ENCODE results near the gene MRNIP. TPM values are rescaled to one million over a fixed set of nuclear protein-coding genes. Genes with fewer than 3 reads are reported as not detected.

Gene MRNIP
- total RNA-seq, 1 donor from 2014 or later, result 60.2 TPM

DNA sequence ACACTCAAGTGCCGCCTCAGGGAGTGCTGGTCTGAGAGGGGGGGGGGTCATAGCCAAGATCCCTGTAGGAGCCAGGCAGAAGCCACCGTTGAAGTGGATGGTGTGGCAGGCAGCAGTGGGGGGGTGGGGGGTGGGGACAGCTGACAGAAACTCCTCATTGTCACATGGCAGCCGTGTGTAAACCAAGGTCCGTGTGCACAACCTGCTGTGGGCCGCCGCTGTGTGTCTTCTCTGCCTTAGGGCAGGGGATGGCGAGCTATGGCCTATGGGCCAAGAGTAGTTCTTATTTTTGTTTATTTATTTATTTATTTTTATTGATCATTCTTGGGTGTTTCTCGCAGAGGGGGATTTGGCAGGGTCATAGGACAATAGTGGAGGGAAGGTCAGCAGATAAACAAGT is 24.5 kb downstream of the MRNIP start:
- H3K4me3 Mint-ChIP-seq (ENCODE audit: unreplicated experiment), result no peak overlapping the region
- H3K27me3 Mint-ChIP-seq (ENCODE audit: unreplicated experiment), result peaks cover 6% of the 10 kb centered on the region
- no peaks in the 10 kb centered on the region for H3K4me1 Mint-ChIP-seq (ENCODE audit: low read depth, unreplicated experiment)
- peaks cover 39% of the 10 kb centered on the region for H3K36me3 Mint-ChIP-seq (ENCODE audit: unreplicated experiment)
- DNase-seq, result no peak
- peak overlapping the region; percentile 69 for H3K27ac Mint-ChIP-seq (ENCODE audit: unreplicated experiment)
- H3K9me3 Mint-ChIP-seq (ENCODE audit: unreplicated experiment), result peaks cover 14% of the 10 kb centered on the region
- TF ChIP-seq, protein P1, sequence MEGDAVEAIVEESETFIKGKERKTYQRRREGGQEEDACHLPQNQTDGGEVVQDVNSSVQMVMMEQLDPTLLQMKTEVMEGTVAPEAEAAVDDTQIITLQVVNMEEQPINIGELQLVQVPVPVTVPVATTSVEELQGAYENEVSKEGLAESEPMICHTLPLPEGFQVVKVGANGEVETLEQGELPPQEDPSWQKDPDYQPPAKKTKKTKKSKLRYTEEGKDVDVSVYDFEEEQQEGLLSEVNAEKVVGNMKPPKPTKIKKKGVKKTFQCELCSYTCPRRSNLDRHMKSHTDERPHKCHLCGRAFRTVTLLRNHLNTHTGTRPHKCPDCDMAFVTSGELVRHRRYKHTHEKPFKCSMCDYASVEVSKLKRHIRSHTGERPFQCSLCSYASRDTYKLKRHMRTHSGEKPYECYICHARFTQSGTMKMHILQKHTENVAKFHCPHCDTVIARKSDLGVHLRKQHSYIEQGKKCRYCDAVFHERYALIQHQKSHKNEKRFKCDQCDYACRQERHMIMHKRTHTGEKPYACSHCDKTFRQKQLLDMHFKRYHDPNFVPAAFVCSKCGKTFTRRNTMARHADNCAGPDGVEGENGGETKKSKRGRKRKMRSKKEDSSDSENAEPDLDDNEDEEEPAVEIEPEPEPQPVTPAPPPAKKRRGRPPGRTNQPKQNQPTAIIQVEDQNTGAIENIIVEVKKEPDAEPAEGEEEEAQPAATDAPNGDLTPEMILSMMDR (IDR thresholded peaks at IDR 0.05; ENCODE audit: partially characterized antibody, unreplicated experiment), result no peak

DNA sequence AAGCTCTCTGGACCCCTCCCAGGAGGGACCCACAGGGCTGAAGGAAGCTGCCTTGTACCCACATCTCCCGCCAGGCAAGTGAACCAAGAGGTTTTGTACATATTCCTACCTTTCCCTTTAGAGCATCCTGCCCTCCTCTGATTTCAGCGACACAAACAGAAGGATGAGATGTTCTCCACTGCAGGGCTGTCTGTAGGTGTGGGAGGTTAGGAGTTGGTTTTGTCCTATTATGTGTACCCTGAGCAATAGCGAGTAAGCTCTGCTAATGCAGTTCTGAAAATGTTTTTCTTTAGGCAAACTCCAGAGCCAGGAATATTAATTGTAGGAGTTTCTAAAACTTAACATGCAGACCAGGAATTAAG is 24.9 kb downstream of the MRNIP start:
- DNase-seq, result no peak
- Mint-ChIP-seq H3K4me1 (ENCODE audit: low read depth, unreplicated experiment) (peaks cover 1% of the 10 kb centered on the region), H3K36me3 (ENCODE audit: unreplicated experiment) (peaks cover 39% of the 10 kb centered on the region), H3K27me3 (ENCODE audit: unreplicated experiment) (peaks cover 6% of the 10 kb centered on the region), H3K4me3 (ENCODE audit: unreplicated experiment) (no peak overlapping the region), H3K27ac (ENCODE audit: unreplicated experiment) (peak overlapping the region; percentile 69), H3K9me3 (ENCODE audit: unreplicated experiment) (peaks cover 14% of the 10 kb centered on the region)
- TF ChIP-seq, protein P1 (IDR thresholded peaks at IDR 0.05; ENCODE audit: partially characterized antibody, unreplicated experiment), result no peak

DNA sequence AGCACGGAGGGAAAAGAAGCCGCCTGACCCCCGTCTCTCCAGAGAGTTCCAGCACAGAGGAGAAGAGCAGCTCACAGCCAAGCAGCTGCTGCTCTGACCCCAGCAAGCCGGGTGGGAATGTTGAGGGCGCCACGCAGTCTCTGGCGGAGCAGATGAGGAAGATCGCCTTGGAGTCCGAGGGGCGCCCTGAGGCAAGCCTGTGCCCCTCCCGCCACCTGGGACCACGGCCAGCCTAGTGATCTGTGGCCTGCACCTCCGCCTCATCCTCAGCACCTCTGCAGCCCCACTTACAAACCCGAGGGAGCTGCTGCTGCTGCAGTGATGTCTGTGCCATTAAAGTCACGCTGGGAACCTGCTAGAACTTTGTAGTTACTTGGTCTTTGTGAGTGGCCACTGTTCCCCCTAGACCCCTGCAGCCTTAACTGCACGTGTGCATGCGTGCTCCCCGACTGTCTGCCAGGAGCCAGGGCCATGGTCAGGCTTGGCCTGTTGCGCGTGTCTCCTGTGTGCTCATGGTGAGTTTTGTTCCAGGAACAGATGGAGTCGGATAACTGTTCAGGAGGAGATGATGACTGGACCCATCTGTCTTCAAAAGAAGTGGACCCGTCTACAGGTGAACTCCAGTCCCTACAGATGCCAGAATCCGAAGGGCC is 25.4 kb downstream of the MRNIP start:
- DNase-seq, result no peak
- Mint-ChIP-seq H3K4me3 (ENCODE audit: unreplicated experiment) (no peak overlapping the region), H3K9me3 (ENCODE audit: unreplicated experiment) (peaks cover 14% of the 10 kb centered on the region), H3K4me1 (ENCODE audit: low read depth, unreplicated experiment) (peaks cover 3% of the 10 kb centered on the region), H3K27me3 (ENCODE audit: unreplicated experiment) (peaks cover 6% of the 10 kb centered on the region), H3K27ac (ENCODE audit: unreplicated experiment) (peak overlapping the region; percentile 69), H3K36me3 (ENCODE audit: unreplicated experiment) (peaks cover 39% of the 10 kb centered on the region)
- TF ChIP-seq, protein P1 (IDR thresholded peaks at IDR 0.05; ENCODE audit: partially characterized antibody, unreplicated experiment), result no peak

DNA sequence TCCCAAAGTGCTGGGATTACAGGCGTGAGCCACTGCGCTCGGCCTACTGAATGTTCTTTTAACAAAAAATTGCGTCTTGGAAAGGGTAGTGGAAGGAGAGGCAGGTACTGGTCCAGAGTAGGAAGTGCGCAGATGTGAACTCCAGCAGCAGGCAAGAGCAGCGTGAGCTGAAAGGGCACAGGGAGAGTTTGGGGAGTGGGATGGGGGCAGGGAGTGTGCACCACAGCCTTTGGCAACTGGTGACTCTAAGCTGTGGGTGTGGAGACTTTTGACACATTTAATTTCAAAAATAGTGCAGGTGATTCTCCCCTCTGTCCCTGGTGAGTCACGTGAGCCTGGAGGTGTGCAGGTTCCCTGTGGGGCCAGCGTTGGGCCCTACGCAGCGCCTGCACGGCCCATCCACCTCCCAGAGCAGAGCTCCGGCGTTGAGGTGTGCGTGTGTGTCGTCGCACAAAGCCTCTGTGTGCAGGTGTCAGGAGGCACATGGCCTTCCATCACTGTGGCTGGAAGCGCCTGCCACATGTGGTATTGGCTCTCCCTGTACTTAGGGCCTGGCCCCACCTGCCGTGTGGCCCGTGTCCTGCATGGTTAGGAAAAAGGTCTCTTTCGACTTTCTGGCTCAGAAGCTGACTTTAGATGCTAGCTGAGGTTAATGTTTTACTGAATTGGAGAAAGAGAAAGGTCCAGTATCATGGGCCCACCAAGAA is 26.4 kb downstream of the MRNIP start:
- H3K27ac Mint-ChIP-seq (ENCODE audit: unreplicated experiment), result no peak overlapping the region
- peaks cover 5% of the 10 kb centered on the region for H3K27me3 Mint-ChIP-seq (ENCODE audit: unreplicated experiment)
- no peak for DNase-seq
- H3K4me1 Mint-ChIP-seq (ENCODE audit: low read depth, unreplicated experiment), result peaks cover 9% of the 10 kb centered on the region
- H3K36me3 Mint-ChIP-seq (ENCODE audit: unreplicated experiment), result peaks cover 37% of the 10 kb centered on the region
- H3K9me3 Mint-ChIP-seq (ENCODE audit: unreplicated experiment), result peaks cover 14% of the 10 kb centered on the region
- TF ChIP-seq, protein P1 (IDR thresholded peaks at IDR 0.05; ENCODE audit: partially characterized antibody, unreplicated experiment), result no peak
- H3K4me3 Mint-ChIP-seq (ENCODE audit: unreplicated experiment), result peak overlapping the region; percentile 32

DNA sequence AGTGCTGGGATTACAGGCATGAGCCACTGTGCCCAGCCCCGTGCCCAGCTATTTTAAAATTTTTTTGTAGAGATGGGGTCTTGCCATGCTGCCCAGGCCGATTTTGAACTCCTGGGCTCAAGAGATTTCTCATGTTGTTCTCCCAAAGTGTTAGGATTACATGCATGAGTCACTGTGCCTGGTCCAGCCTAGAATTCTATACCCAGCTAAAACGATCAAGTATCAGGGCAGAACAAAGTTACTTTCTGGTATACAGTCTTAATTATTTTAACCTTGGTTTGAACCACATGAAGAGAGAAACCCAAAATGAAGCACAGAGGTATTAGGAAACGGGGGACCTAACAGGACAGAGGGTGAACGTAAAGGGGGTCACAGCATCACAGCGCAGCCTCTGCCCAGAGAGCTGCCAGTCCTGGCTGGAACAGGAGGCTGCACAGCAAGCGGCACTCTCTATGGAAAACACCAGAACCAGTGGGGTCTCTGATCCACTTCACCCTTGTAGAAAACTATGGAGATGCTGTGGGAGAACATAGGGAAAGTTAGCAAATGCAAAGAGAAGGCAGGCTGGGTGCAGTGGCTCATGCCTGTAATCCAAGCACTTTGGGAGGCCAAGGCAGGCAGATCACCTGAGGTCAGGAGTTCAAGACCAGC is 27.7 kb downstream of the MRNIP start:
- no peak overlapping the region for H3K27ac Mint-ChIP-seq (ENCODE audit: unreplicated experiment)
- H3K4me1 Mint-ChIP-seq (ENCODE audit: low read depth, unreplicated experiment), result peaks cover 13% of the 10 kb centered on the region
- TF ChIP-seq, protein P1 (IDR thresholded peaks at IDR 0.05; ENCODE audit: partially characterized antibody, unreplicated experiment), result no peak
- H3K27me3 Mint-ChIP-seq (ENCODE audit: unreplicated experiment), result peaks cover 3% of the 10 kb centered on the region
- H3K4me3 Mint-ChIP-seq (ENCODE audit: unreplicated experiment), result no peak overlapping the region
- H3K9me3 Mint-ChIP-seq (ENCODE audit: unreplicated experiment), result peaks cover 14% of the 10 kb centered on the region
- peaks cover 25% of the 10 kb centered on the region for H3K36me3 Mint-ChIP-seq (ENCODE audit: unreplicated experiment)
- no peak for DNase-seq
